GM12873 (cell line): ENCODE measurements around the gene ZSWIM5.

ENCODE experiments used
- TF ChIP-seq, protein P1 (sequence below): IDR thresholded peaks from 2 replicates; pipeline ENCODE4 v1.5.1; 2012; ENCODE audit warnings: low read depth, mild to moderate bottlenecking, moderate library complexity, low read length, control low read depth; ENCODE audit not compliant: insufficient read depth; ENCODE audit errors: missing control alignments

The ZSWIM5 gene

DNA sequence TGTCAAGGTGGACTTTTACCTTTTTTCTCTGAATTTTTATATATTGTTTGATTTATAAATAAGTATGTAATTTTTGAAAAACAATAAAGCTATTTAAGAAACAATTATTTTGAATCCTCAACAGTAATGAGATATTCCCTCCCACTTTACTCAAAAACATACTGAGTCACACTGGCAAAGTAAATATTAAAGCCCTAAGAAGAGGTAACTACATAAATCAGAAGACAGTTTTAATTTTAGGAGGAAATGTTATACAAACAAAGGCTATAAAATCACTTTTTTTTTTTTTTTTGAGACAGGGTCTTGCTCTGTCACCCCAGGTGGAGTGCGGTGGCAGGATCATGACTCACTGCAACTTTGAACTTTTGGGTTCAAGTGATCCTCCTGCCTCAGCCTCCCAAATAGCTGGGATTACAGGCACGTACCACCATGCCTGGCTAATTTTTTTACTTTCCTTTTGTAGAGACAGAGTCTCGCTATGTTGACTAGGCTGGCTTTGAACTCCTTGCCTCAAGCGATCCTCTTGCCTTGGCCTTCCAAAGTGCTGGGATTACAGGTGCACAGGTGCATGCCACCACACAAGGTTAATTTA lies 36.2 kb downstream of the ZSWIM5 start:
- TF ChIP-seq, protein P1, sequence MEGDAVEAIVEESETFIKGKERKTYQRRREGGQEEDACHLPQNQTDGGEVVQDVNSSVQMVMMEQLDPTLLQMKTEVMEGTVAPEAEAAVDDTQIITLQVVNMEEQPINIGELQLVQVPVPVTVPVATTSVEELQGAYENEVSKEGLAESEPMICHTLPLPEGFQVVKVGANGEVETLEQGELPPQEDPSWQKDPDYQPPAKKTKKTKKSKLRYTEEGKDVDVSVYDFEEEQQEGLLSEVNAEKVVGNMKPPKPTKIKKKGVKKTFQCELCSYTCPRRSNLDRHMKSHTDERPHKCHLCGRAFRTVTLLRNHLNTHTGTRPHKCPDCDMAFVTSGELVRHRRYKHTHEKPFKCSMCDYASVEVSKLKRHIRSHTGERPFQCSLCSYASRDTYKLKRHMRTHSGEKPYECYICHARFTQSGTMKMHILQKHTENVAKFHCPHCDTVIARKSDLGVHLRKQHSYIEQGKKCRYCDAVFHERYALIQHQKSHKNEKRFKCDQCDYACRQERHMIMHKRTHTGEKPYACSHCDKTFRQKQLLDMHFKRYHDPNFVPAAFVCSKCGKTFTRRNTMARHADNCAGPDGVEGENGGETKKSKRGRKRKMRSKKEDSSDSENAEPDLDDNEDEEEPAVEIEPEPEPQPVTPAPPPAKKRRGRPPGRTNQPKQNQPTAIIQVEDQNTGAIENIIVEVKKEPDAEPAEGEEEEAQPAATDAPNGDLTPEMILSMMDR: no peak

DNA sequence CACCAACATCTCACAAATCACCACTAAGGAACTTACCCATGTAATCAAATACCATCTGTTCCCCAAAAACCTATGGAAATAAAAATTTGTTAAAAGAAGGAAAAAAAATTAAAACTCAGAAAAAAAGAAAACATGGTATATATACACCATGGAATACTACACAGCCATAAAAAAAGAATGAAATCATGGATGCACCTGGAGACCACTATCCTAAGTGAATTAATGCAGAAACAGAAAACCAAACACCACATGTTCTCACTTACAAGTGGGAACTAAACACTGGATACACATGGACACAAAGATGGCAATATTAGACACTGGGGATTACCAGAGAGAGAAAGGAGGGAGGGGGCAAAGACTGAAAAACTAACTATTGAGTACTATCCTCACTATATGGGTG lies 50.4 kb downstream of the ZSWIM5 start:
- TF ChIP-seq, protein P1: no peak

DNA sequence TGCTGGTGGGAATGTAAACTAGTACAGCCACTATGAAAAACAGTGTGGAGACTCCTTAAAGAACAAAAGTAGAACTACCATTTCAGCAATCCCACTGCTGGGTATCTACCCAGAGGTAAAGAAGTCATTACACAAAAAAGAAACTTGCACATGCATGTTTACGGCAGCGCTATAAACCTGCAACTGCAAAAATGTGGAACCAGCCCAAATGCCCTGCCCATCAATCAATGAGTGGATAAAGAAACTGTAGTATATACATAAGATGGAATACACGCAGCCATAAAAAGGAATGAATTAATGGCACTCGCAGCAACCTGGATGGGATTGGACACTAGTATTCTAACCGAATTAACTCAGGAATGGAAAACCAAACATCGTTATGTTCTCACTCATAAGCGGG lies 51.0 kb downstream of the ZSWIM5 start:
- TF ChIP-seq, protein P1: no peak

DNA sequence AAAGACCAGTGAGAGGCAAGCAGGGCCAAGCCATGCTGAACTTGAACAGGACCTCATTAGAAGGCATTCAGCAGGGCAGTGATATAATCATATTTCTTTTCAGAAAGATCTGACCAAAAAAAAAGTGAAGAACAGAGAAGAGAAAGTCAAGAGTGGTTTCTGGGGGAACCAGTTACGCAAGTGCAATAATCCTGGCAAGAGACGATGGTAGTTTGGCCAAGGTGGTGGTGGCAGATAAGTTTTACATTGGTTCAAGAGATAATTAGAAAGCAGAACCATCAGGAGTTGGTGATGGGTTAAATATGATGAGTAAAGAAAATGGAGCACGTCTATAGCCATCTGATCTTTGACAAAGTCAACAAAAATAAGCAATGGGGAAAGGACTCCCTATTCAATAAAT lies 54.3 kb downstream of the ZSWIM5 start:
- TF ChIP-seq, protein P1: no peak

DNA sequence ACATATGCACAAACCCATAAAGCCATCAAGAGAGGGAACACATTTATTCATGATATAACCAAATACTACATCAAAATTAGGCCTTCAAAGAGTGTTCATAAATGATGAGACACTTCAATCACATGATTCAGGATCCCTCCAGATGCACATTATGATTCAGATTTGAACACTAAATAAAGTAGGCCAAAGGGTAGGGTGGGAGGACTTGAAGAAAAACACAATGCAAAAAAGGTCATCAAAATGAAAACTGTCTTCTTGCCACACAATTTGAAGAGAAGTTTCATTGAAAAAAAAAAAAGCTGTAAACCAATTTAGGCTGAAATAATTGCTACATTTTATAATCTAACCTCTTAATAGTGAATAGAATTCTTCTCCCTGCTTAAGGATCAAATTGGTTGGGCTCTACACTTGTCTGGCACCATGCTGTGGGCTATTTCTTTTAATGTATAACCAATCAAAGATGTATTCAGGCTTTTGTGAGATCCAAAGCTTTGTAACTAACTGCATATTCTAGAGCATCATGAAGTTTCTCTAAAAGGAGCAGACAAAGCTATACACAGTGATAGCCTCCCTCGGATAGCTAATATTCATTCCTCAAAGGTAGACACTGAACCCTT lies 58.1 kb downstream of the ZSWIM5 start:
- TF ChIP-seq, protein P1: no peak

DNA sequence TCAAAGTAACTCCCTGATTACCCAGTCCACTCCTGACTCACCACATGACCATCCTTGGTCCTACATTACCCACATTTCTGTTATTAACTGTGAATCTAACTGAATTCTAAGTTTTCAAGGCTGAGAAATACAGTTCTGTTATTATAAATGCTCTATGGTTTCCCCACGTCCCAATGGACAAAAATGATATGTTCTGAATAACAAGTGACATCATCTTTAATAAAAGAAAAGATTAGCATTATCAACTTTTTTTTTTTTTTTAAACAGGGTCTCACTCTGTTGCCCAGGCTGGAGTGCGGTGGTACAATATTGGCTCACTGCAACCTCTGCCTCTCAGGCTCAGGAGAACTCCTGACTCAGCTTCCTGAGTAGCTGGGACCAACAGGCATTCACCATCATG lies 59.6 kb downstream of the ZSWIM5 start:
- TF ChIP-seq, protein P1: no peak

DNA sequence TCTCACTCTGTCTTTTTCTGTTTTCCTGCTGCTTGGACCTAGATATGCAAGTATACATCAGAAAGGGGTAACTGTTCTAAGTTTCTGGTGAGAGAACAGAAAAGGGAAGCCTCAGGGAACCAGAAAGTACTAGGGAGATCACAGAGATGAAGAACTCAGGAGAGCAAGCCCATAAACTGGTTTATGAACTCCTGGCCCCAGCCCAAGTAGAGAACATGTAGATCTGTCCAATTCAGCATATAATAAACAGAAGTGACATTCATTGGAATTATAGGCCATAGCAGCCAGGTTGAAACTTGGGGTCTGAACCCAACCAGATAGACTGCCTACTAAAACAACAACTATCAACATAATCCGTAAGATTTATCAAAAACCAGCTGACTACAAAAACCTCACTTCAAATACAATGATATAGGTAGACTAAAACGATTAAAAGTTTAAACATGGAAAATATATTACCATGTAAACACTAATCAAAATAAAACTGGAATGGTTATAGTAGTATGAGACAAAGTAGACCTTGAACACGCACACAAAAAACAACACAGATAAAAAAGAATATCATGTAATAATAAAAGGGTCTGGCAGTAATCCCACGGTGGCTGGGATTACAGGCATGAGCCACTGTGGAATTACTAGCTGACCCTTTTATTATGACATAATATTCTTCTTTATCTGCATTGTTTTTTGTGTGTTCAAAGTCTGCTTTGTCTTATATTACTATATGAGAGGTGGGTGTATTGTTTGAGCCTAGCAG lies 65.0 kb downstream of the ZSWIM5 start:
- TF ChIP-seq, protein P1: no peak
